Activated CD4-positive, alpha-beta T cell treated with anti-CD3 and anti-CD28 coated beads, Interleukin-2, amount 10 ng/mL, durations not matched to agents 7 days and 5 days (primary cell): ENCODE results near the gene EPHB2. TPM values are rescaled to one million over a fixed set of nuclear protein-coding genes. Genes with fewer than 3 reads are reported as not detected.

Experiments used
- microRNA-seq: library from miRNA; unstranded; fragments of <30 nt; microRNA quantifications from one replicate; pipeline ENCODE4 v1.2.0, GENCODE V29; 2021; ENCODE audit warnings: borderline microRNAs expressed, borderline replicate concordance
- total RNA-seq, 2 experiments: library from RNA; stranded (reverse); gene quantifications; one replicate each; pipeline ENCODE4 v1.2.3, GENCODE V29; 2021

EPHB2 gene
- total RNA-seq, 2 experiments from 2014 or later: 0.08 TPM; not detected in 1

Small RNA genes lying within 50 kb of the gene (microRNA-seq; reads per million reads assigned to microRNA genes)
- not detected for gene MIR4253
- gene MIR4684: not detected

Other genes with a start within 250 kb of the EPHB2 start
- not detected for gene EPHA8, start 147.3 kb upstream of the EPHB2 start, total RNA-seq
- not detected for gene C1QA, start 74.2 kb upstream of the EPHB2 start, total RNA-seq
- gene C1QC, start 67.2 kb upstream of the EPHB2 start, total RNA-seq: not detected
- not detected for gene C1QB, start 57.6 kb upstream of the EPHB2 start, total RNA-seq